ENCODE measurements around the gene RNF14. TPM values are rescaled to one million over a fixed set of nuclear protein-coding genes. Genes with fewer than 3 reads are reported as not detected.
"Not testable (repeated sequence)": the region's sequence is repeated elsewhere in the genome, so short reads cannot be mapped to it uniquely, and the experiment has no call there.

The RNF14 gene
- total and polyA plus RNA-seq, 10 of the 15 experiments (the other 5 are each of a cell fraction or from before 2014, with no cell fraction given), result 13.2 to 41.8 (median 28.3) TPM

DNA sequence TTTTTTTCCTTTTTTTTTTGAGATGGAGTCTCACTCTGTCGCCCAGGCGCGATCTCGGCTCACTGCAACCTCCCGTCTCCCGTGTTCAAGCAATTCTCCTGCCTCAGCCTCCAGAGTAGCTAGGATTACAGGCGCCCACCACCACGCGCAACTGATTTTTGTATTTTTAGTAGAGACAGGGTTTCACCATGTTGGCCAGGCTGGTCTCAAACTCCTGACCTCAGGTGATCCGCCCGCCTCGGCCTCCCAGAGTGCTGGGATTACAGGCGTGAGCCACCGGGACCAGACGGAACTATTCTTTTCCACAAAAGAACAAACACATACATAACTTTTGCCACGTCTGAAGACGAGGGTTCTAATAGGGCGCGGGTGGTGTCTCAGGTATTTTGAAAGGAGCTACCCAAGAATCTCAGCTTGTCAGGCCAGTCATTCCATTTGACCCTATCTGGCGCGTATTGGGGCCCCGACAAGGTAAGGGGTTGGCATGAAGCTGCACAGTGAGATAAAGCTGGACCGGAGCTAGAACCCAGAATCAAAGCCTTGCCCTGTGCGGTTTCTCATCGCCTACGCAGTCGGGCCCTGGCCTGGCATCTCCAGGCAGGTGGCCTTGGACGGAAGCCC is 46.0 kb upstream of the RNF14 start:
- FAIRE-seq; DNase-seq (ENCODE audit: low read depth, low spot score); H3K4me1 ChIP-seq (ENCODE audit: control insufficient read depth, insufficient read depth, low read length); H4K20me1 ChIP-seq (ENCODE audit: control insufficient read depth, insufficient read depth); H3K36me3 ChIP-seq (ENCODE audit: control insufficient read depth in 2 of 2, insufficient read depth in 2 of 2, low read length in 1 of 2); H3K27me3 ChIP-seq (replicated peaks in 1 of 2; ENCODE audit: control insufficient read depth in 2 of 2, insufficient read depth in 2 of 2, low read length in 1 of 2); H3K9me3 ChIP-seq (replicated peaks; ENCODE audit: control insufficient read depth, insufficient read depth, low read length); in situ Hi-C loops (cut with MboI): not testable (repeated sequence)
- ChIA-PET POLR2A (interaction anchor here (0.5 to 1.9 kb wide), 11 partner anchors 11 to 433 kb away, joined by 3 to 22 read pairs (median 5); partner anchors contain the start of genes FCHSD1, HDAC3, RELL2 and RNF14), RAD21 (ENCODE audit: unreplicated experiment) (interaction anchor here (0.7 to 2.7 kb wide), 10 partner anchors 8 to 331 kb away, joined by 3 to 14 read pairs (median 6); partner anchors contain the start of gene RNF14), CTCF (interaction anchor here (0.6 to 4.2 kb wide), 18 partner anchors 9 to 424 kb away, joined by 3 to 39 read pairs (median 3); partner anchors contain the start of genes HDAC3, RELL2 and RNF14), SMC1A (ENCODE audit: uncharacterized antibody, unreplicated experiment) (interaction anchor here (0.6 to 4.1 kb wide), 9 partner anchors 9 to 239 kb away, joined by 3 to 26 read pairs (median 3); partner anchors contain the start of gene RNF14)
- peak overlapping the region; percentile 90 for H3K27ac ChIP-seq (ENCODE audit: control insufficient read depth, insufficient read depth)
- H3K4me2 ChIP-seq (ENCODE audit: control insufficient read depth, insufficient read depth), result peak overlapping the region; percentile 83
- 48% methylated on average over 28 of the region's 28 CpGs for WGBS (ENCODE audit: insufficient coverage, insufficient replicate concordance, low lambda C conversion rate, missing lambda C conversion rate)
- H3K79me2 ChIP-seq (ENCODE audit: control insufficient read depth, insufficient read depth, low read length), result peaks cover 11% of the 10 kb centered on the region
- peak overlapping the region; percentile 93 for H2AFZ ChIP-seq (ENCODE audit: control insufficient read depth, low read depth, low read length)
- peak overlapping the region; percentile 92 for H3K9ac ChIP-seq (ENCODE audit: control insufficient read depth, insufficient read depth, low read length)
- H3K4me3 ChIP-seq, result peak overlapping the region; percentile 94
- intact Hi-C loops (cut with micrococcal nuclease; ENCODE audit: unreplicated experiment), result loop anchor here (2.0 kb wide), 1 partner anchor 46 kb away; the partner anchor contains the start of gene RNF14
- TSS peak; percentile 99 for BruUV-seq (replicated peaks)
- TF ChIP-seq, protein P1, sequence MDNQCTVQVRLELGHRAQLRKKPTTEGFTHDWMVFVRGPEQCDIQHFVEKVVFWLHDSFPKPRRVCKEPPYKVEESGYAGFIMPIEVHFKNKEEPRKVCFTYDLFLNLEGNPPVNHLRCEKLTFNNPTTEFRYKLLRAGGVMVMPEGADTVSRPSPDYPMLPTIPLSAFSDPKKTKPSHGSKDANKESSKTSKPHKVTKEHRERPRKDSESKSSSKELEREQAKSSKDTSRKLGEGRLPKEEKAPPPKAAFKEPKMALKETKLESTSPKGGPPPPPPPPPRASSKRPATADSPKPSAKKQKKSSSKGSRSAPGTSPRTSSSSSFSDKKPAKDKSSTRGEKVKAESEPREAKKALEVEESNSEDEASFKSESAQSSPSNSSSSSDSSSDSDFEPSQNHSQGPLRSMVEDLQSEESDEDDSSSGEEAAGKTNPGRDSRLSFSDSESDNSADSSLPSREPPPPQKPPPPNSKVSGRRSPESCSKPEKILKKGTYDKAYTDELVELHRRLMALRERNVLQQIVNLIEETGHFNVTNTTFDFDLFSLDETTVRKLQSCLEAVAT (IDR thresholded peaks at IDR 0.05), result peak; percentile 86
- peak; percentile 39; the same call in 1 of the 2 replicates for TF ChIP-seq MTA2 (IDR thresholded peaks at IDR 0.05; ENCODE audit: low read depth)
- peak; percentile 32 for ATAC-seq
